HepG2 (cell line): ENCODE data around the gene ANO10. TPM values are rescaled to one million over a fixed set of nuclear protein-coding genes. Genes with fewer than 3 reads are reported as not detected.

Experiments
- ATAC-seq: fragments of 200-7000 bp; cut with Tn5 transposase; 3 replicates; pipeline ENCODE4 v1.9.1; 2020; ENCODE audit warnings: mild to moderate bottlenecking, moderate library complexity
- BruUV-seq: library from RNA; stranded (reverse); fragments of 400-500 nt; replicated peaks from 2 replicates; lab custom pipeline; 2021; lab: Mats Ljungman, UMichigan
- CTCF ChIA-PET: fragments of 300-600 bp; formaldehyde crosslinking; extraction: SDS; loops from one replicate; lab custom pipeline; 2021; ENCODE audit warnings: low total read pairs, inconsistent platforms, low intra/inter-chr PET ratio; lab: Yijun Ruan, JAX
- POLR2A ChIA-PET: fragments of 350-600 bp; sonication (Branson Sonifier 250); formaldehyde crosslinking; loops from one replicate; lab custom pipeline; 2020; ENCODE audit warnings: antibody characterized with exemption, inconsistent platforms; lab: Yijun Ruan, JAX
- DNase-seq: peaks from one replicate; pipeline ENCODE4 v3.0.0-alpha.2; 2015; ENCODE audit warnings: low spot score
- FAIRE-seq: peaks from 3 replicates; lab custom pipeline; 2011; peaks lifted over from hg19 to GRCh38; lab: Jason Lieb, UNC
- H2AFZ ChIP-seq: one replicate; pipeline ENCODE4 v1.6.1; 2011; ENCODE audit warnings: low read length, inconsistent platforms
- H3K27ac ChIP-seq: fragments of 300-600 bp; 3 replicates; pipeline ENCODE4 v1.8.0; 2011; ENCODE audit warnings: mixed run types, mild to moderate bottlenecking, mixed read lengths, low read length, inconsistent platforms; ENCODE audit not compliant: insufficient read depth; ENCODE audit errors: extremely low read length
- H3K27me3 ChIP-seq, 2 experiments: fragments of 200-600 bp in 1 of 2; 2 replicates in 1 of 2; 3 replicates in 1 of 2; pipeline versions ENCODE4 v1.6.0 to v1.8.0; 2011; ENCODE audit warnings: low read length in 2 of 2, mild to moderate bottlenecking in 2 of 2, moderate library complexity in 2 of 2, inconsistent platforms in 1 of 2; ENCODE audit not compliant: insufficient read depth in 2 of 2, control insufficient read depth in 1 of 2
- H3K36me3 ChIP-seq, 2 experiments: fragments of 200-600 bp in 1 of 2; replicated peaks in 1 of 2; 2 replicates in 1 of 2; 3 replicates in 1 of 2; pipeline versions ENCODE4 v1.5.1 to v1.8.0; 2011; ENCODE audit warnings: low read length in 2 of 2, inconsistent platforms in 1 of 2; ENCODE audit not compliant: insufficient read depth in 2 of 2, control insufficient read depth in 1 of 2
- H3K4me1 ChIP-seq: 2 replicates; pipeline ENCODE4 v1.5.1; 2012; ENCODE audit warnings: low read length, inconsistent platforms; ENCODE audit not compliant: insufficient read depth
- H3K4me2 ChIP-seq: 2 replicates; pipeline ENCODE4 v1.6.0; 2011; ENCODE audit warnings: low read depth, low read length, inconsistent platforms
- H3K4me3 ChIP-seq, 3 experiments: fragments of 200-600 bp in 1 of 3; sonication (generic), shearing (Covaris generic) in 1 of 3; replicated peaks in 1 of 3; 2 replicates each; pipeline ENCODE4 v1.5.1; 2011 to 2016; ENCODE audit warnings: low read length in 3 of 3, inconsistent platforms in 2 of 3, low read depth in 2 of 3, mild to moderate bottlenecking in 2 of 3, control low read depth in 1 of 3, mixed read lengths in 1 of 3; ENCODE audit not compliant: insufficient read depth in 1 of 3
- H3K79me2 ChIP-seq: one replicate; pipeline ENCODE4 v1.6.1; 2011; ENCODE audit warnings: low read length, inconsistent platforms; ENCODE audit not compliant: insufficient read depth
- H3K9ac ChIP-seq: 2 replicates; pipeline ENCODE4 v1.6.0; 2011; ENCODE audit warnings: mild to moderate bottlenecking, low read depth, low read length, inconsistent platforms; ENCODE audit not compliant: insufficient read depth
- H3K9me3 ChIP-seq: 2 replicates; pipeline ENCODE4 v1.5.1; 2012; ENCODE audit warnings: mild to moderate bottlenecking, low read length
- H4K20me1 ChIP-seq: 2 replicates; pipeline ENCODE4 v1.6.0; 2011; ENCODE audit warnings: inconsistent platforms, mild to moderate bottlenecking, low read length, moderate library complexity; ENCODE audit not compliant: insufficient read depth
- ARNTL ChIP-seq: sonication (generic); formaldehyde crosslinking; IDR thresholded peaks from 2 replicates; pipeline ENCODE4 v1.4.0; 2020; ENCODE audit warnings: mild to moderate bottlenecking, missing genetic modification reagents
- CHD2 ChIP-seq: IDR thresholded peaks from 2 replicates; pipeline ENCODE4 v1.6.1; 2011; ENCODE audit warnings: low read depth, low read length, improper control_type of control experiment
- EHMT2 ChIP-seq: fragments of 200-600 bp; sonication (generic); IDR thresholded peaks from 2 replicates; pipeline ENCODE4 v1.7.0; 2017; ENCODE audit warnings: antibody characterized with exemption, low read depth, low read length, borderline replicate concordance
- GPN1 ChIP-seq: sonication (generic); formaldehyde crosslinking; IDR thresholded peaks from 2 replicates; pipeline ENCODE4 v1.5.1; 2020; ENCODE audit warnings: missing genetic modification reagents, borderline replicate concordance
- HBP1 ChIP-seq: IDR thresholded peaks from 2 replicates; pipeline ENCODE4 v1.6.1; 2016; ENCODE audit warnings: low read depth, control low read depth
- NFE2 ChIP-seq: sonication (generic); formaldehyde crosslinking; IDR thresholded peaks from 2 replicates; pipeline ENCODE4 v1.4.0; 2020; ENCODE audit warnings: missing genetic modification reagents
- PAXIP1 ChIP-seq: sonication (generic); formaldehyde crosslinking; conservative IDR thresholded peaks from 2 replicates; pipeline ENCODE4 v1.4.0; 2020; ENCODE audit warnings: mild to moderate bottlenecking, missing genetic modification reagents, moderate library complexity
- SRF ChIP-seq: IDR thresholded peaks from 2 replicates; pipeline ENCODE4 v1.6.1; 2011; ENCODE audit warnings: mild to moderate bottlenecking, low read depth, low read length, moderate library complexity
- SSRP1 ChIP-seq: IDR thresholded peaks from 2 replicates; pipeline ENCODE4 v1.6.1; 2016; ENCODE audit warnings: control low read depth
- TIGD3 ChIP-seq: sonication (generic); formaldehyde crosslinking; IDR thresholded peaks from 2 replicates; pipeline ENCODE4 v1.5.1; 2020; ENCODE audit warnings: mild to moderate bottlenecking, missing genetic modification reagents, borderline replicate concordance
- ZBTB34 ChIP-seq: sonication (generic); formaldehyde crosslinking; IDR thresholded peaks from 2 replicates; pipeline ENCODE4 v1.8.0; 2022; ENCODE audit warnings: mild to moderate bottlenecking, missing genetic modification reagents
- ZFP37 ChIP-seq: sonication (generic); formaldehyde crosslinking; IDR thresholded peaks from 2 replicates; pipeline ENCODE4 v1.4.0; 2020; ENCODE audit warnings: missing genetic modification reagents, borderline replicate concordance
- ZFP91 ChIP-seq: sonication (generic); formaldehyde crosslinking; IDR thresholded peaks from 2 replicates; pipeline ENCODE4 v1.9.0; 2022; ENCODE audit warnings: missing genetic modification reagents, mild to moderate bottlenecking, borderline replicate concordance
- ZNF598 ChIP-seq: sonication (generic); formaldehyde crosslinking; IDR thresholded peaks from 2 replicates; pipeline ENCODE4 v1.5.1; 2020; ENCODE audit warnings: mild to moderate bottlenecking, missing genetic modification reagents, borderline replicate concordance
- ZNF790 ChIP-seq: sonication (generic); formaldehyde crosslinking; IDR thresholded peaks from 2 replicates; pipeline ENCODE4 v1.8.0; 2022; ENCODE audit warnings: missing genetic modification reagents, mild to moderate bottlenecking, borderline replicate concordance
- ZNF878 ChIP-seq: sonication (generic); formaldehyde crosslinking; IDR thresholded peaks from 2 replicates; pipeline ENCODE4 v1.8.1; 2023; ENCODE audit warnings: mild to moderate bottlenecking, missing genetic modification reagents, moderate library complexity
- WGBS: methylation state at CpG from one replicate; pipeline ENCODE4 v1.1.6; 2017; ENCODE audit warnings: low lambda C conversion rate; 5-methylcytosine and 5-hydroxymethylcytosine counted together
- in situ Hi-C: cut with HindIII; loops from 2 replicates; pipeline ENCODE4 v1.10.0; 2017; ENCODE audit warnings: low pct_unique_long_range_greater_than_20kb; ENCODE audit not compliant: extremely low pct_ligation_motif_present
- intact Hi-C: fragments of 100-400 bp; cut with micrococcal nuclease; formaldehyde crosslinking; loops from one replicate; pipeline ENCODE4 v1.10.0; 2022; ENCODE audit not compliant: unreplicated experiment
- polyA plus RNA-seq, 8 experiments: library from polyadenylated mRNA; depleted of rRNA in 3 of 8; stranded (reverse) in 7 of 8; unstranded in 1 of 8; fragments of >200 nt; fragmentation: Illumina TruSeq in 4 of 8; extraction: Trizol in 4 of 8; gene quantifications; 2 replicates each; pipeline versions ENCODE4 v1.2.1 to v1.2.3, GENCODE V29; 2011 to 2016; ENCODE audit warnings: low read depth in 4 of 8, missing spikeins in 1 of 8, mixed read lengths in 1 of 8; ENCODE audit not compliant: insufficient read depth in 1 of 8
- total RNA-seq, 5 experiments: library from RNA; depleted of rRNA; stranded (reverse); fragments of >200 nt; fragmentation: Illumina TruSeq; extraction: Trizol; gene quantifications; 2 replicates each; pipeline ENCODE4 v1.2.3, GENCODE V29; 2016; ENCODE audit warnings: low read depth in 1 of 5

The ANO10 gene
- total and polyA plus RNA-seq, 2 of the 13 experiments (the other 11 are each of a cell fraction or from before 2014, with no cell fraction given): 10.4 to 13.1 TPM

GRCh38 chr3:43406643-43407023, 215.2 kb downstream of the ANO10 start:
- no peak for DNase-seq
- BruUV-seq: no TSS peak
- intact Hi-C loops (no loop called here), in situ Hi-C loops (no loop called here)
- Histone ChIP-seq H3K9me3 (no peaks in the 10 kb centered on the region), H3K79me2 (no peaks in the 10 kb centered on the region), H3K4me2 (no peak overlapping the region), H3K27ac (no peak overlapping the region), H4K20me1 (no peaks in the 10 kb centered on the region), H3K9ac (no peak overlapping the region), H3K4me1 (no peaks in the 10 kb centered on the region), H3K36me3 (no peaks in the 10 kb centered on the region), H2AFZ (no peak overlapping the region), H3K4me3 (no peak overlapping the region), H3K27me3 (no peaks in the 10 kb centered on the region)
- WGBS: 94% methylated on average over 4 of the region's 4 CpGs
- ChIA-PET POLR2A (no interaction called here), CTCF (no interaction called here)
- ATAC-seq: no peak
- no peak for FAIRE-seq
- TF ChIP-seq PAXIP1 (CRISPR knock-in tag): no peak
- TF ChIP-seq HBP1 (CRISPR knock-in tag): no peak
- no peak for TF ChIP-seq ARNTL (CRISPR knock-in tag)
- TF ChIP-seq SRF: no peak
- TF ChIP-seq ZNF790 (CRISPR knock-in tag): no peak
- TF ChIP-seq TIGD3 (CRISPR knock-in tag): no peak
- no peak for TF ChIP-seq ZFP37
- TF ChIP-seq SSRP1 (CRISPR knock-in tag): no peak
- TF ChIP-seq ZNF598 (CRISPR knock-in tag): no peak
- TF ChIP-seq GPN1 (CRISPR knock-in tag): no peak
- no peak for TF ChIP-seq ZNF878 (CRISPR knock-in tag)
- no peak for TF ChIP-seq CHD2
- no peak for TF ChIP-seq EHMT2
- no peak for TF ChIP-seq ZFP91
- TF ChIP-seq NFE2: no peak
- TF ChIP-seq ZBTB34: no peak
